ENCODE measurements around the gene TOP2A. TPM values are rescaled to one million over a fixed set of nuclear protein-coding genes. Genes with fewer than 3 reads are reported as not detected.

Gene TOP2A
- total RNA-seq, 4 donors from 2014 or later: 0.26 to 1.6 (median 1.0) TPM

- H3K27ac ChIP-seq: peak overlapping the region in 3 of 4 donors; percentile 10 to 60 (median 45)
- in situ Hi-C loops (cut with MboI; ENCODE audit: low sequenced_read_pairs in 4 of 4) (no loop called here), intact Hi-C loops (cut with DNase I; ENCODE audit: low total_unique reads) (no loop called here)
- H3K36me3 ChIP-seq: no peaks in the 10 kb centered on the region
- no peak overlapping the region for H3K4me3 ChIP-seq
- peaks cover 0 to 10% of the 10 kb centered on the region in 2 donors for H3K4me1 ChIP-seq
- H3K27me3 ChIP-seq: no peaks in the 10 kb centered on the region
- ATAC-seq: no peak
- TF ChIP-seq CTCF (IDR thresholded peaks at IDR 0.05 in 4 of 5, conservative IDR thresholded peaks at IDR 0.05 in 1 of 5) (no peak), POLR2A (IDR thresholded peaks at IDR 0.05) (no peak)
- H3K9me3 ChIP-seq: no peaks in the 10 kb centered on the region
- DNase-seq: no peak
Measured at GRCh38 chr17:40463122-40463550, 45.4 kb upstream of the TOP2A start.

GRCh38 chr17:40462343-40463121 is 44.8 kb upstream of the TOP2A start:
- no peak overlapping the region for H3K4me3 ChIP-seq
- H3K27ac ChIP-seq: peak overlapping the region in 3 of 4 donors; percentile 10 to 60 (median 45)
- H3K4me1 ChIP-seq: peaks cover 0 to 10% of the 10 kb centered on the region in 2 donors
- ATAC-seq: no peak
- intact Hi-C loops (cut with DNase I; ENCODE audit: low total_unique reads): no loop called here
- in situ Hi-C loops (cut with MboI; ENCODE audit: low sequenced_read_pairs in 4 of 4): no loop called here
- no peaks in the 10 kb centered on the region for H3K27me3 ChIP-seq
- no peak for TF ChIP-seq POLR2A (IDR thresholded peaks at IDR 0.05)
- no peaks in the 10 kb centered on the region for H3K9me3 ChIP-seq
- no peaks in the 10 kb centered on the region for H3K36me3 ChIP-seq
- DNase-seq: no peak

GRCh38 chr17:40461732-40462342 is 44.1 kb upstream of the TOP2A start:
- ATAC-seq: no peak

GRCh38 chr17:40460968-40461731 is 43.5 kb upstream of the TOP2A start:
- no peak for DNase-seq
- Histone ChIP-seq H3K36me3 (no peaks in the 10 kb centered on the region), H3K27ac (peak overlapping the region in 3 of 4 donors; percentile 13 to 45 (median 25)), H3K9me3 (no peaks in the 10 kb centered on the region), H3K27me3 (no peaks in the 10 kb centered on the region), H3K4me3 (no peak overlapping the region), H3K4me1 (peaks cover 0 to 10% of the 10 kb centered on the region in 2 donors)
- ATAC-seq: no peak
- intact Hi-C loops (cut with DNase I; ENCODE audit: low total_unique reads): no loop called here
- TF ChIP-seq CTCF (IDR thresholded peaks at IDR 0.05 in 4 of 5, conservative IDR thresholded peaks at IDR 0.05 in 1 of 5): no peak
- TF ChIP-seq POLR2A (IDR thresholded peaks at IDR 0.05): no peak
- in situ Hi-C loops (cut with MboI; ENCODE audit: low sequenced_read_pairs in 4 of 4): no loop called here

More at GRCh38 chr17:40461732-40462342, 44.1 kb upstream of the TOP2A start:
- intact Hi-C loops (cut with DNase I; ENCODE audit: low total_unique reads): no loop called here
- in situ Hi-C loops (cut with MboI; ENCODE audit: low sequenced_read_pairs in 4 of 4): no loop called here
- Histone ChIP-seq H3K36me3 (no peaks in the 10 kb centered on the region), H3K27ac (peak overlapping the region in 3 of 4 donors; percentile 25 to 60 (median 45)), H3K4me1 (peaks cover 0 to 10% of the 10 kb centered on the region in 2 donors), H3K4me3 (no peak overlapping the region), H3K9me3 (no peaks in the 10 kb centered on the region), H3K27me3 (no peaks in the 10 kb centered on the region)
- TF ChIP-seq POLR2A (IDR thresholded peaks at IDR 0.05): no peak
- no peak for TF ChIP-seq CTCF (IDR thresholded peaks at IDR 0.05 in 4 of 5, conservative IDR thresholded peaks at IDR 0.05 in 1 of 5)
- no peak for DNase-seq

GRCh38 chr17:40460604-40460967 is 42.9 kb upstream of the TOP2A start:
- Histone ChIP-seq H3K4me1 (peaks cover 0 to 10% of the 10 kb centered on the region in 2 donors), H3K4me3 (no peak overlapping the region), H3K36me3 (peaks cover 0 to 5% of the 10 kb centered on the region in 2 donors), H3K27me3 (no peaks in the 10 kb centered on the region), H3K27ac (peak overlapping the region in 1 of 4 donors; percentile 45), H3K9me3 (no peaks in the 10 kb centered on the region)
- ATAC-seq (no peak), DNase-seq (no peak)
- in situ Hi-C loops (cut with MboI; ENCODE audit: low sequenced_read_pairs in 4 of 4) (no loop called here), intact Hi-C loops (cut with DNase I; ENCODE audit: low total_unique reads) (no loop called here)
- TF ChIP-seq CTCF (IDR thresholded peaks at IDR 0.05 in 4 of 5, conservative IDR thresholded peaks at IDR 0.05 in 1 of 5) (no peak), POLR2A (IDR thresholded peaks at IDR 0.05) (no peak)
